Suprapubic skin (tissue), 4 donors: Measurements from ENCODE around the gene TRA2B. TPM values are rescaled to one million over a fixed set of nuclear protein-coding genes. Genes with fewer than 3 reads are reported as not detected.

Experiments
- DNase-seq, 2 donors: peaks; one replicate each; pipeline ENCODE4 v3.0.0-alpha.2; 2019; ENCODE audit warnings: low spot score in 2 of 2
- H3K27ac ChIP-seq: fragments of 200-600 bp; sonication (generic); one replicate; pipeline ENCODE4 v1.5.1; 2019
- H3K27me3 ChIP-seq: fragments of 200-600 bp; sonication (generic); one replicate; pipeline ENCODE4 v1.5.1; 2019
- H3K36me3 ChIP-seq: fragments of 200-600 bp; sonication (generic); one replicate; pipeline ENCODE4 v1.5.1; 2019
- H3K4me1 ChIP-seq: fragments of 200-600 bp; sonication (generic); one replicate; pipeline ENCODE4 v1.5.1; 2019
- H3K4me3 ChIP-seq: fragments of 200-600 bp; sonication (generic); one replicate; pipeline ENCODE4 v1.5.1; 2019; ENCODE audit warnings: mild to moderate bottlenecking
- H3K9me3 ChIP-seq: fragments of 200-600 bp; sonication (generic); one replicate; pipeline ENCODE4 v1.5.1; 2019
- EP300 ChIP-seq: sonication (generic); formaldehyde crosslinking; IDR thresholded peaks from one replicate; pipeline ENCODE4 v1.6.1; 2017; ENCODE audit warnings: antibody characterized with exemption
- POLR2A ChIP-seq, 2 donors: fragments of 450-650 bp; IDR thresholded peaks; one replicate each; pipeline ENCODE4 v1.6.1; 2017; ENCODE audit warnings: antibody characterized with exemption in 2 of 2, mild to moderate bottlenecking in 2 of 2, moderate library complexity in 2 of 2
- POLR2AphosphoS5 ChIP-seq, 3 donors: sonication (generic); formaldehyde crosslinking; IDR thresholded peaks; one replicate each; pipeline ENCODE4 v1.6.1; 2017; ENCODE audit warnings: antibody characterized with exemption in 3 of 3
- WGBS: methylation state at CpG from one replicate; pipeline ENCODE4 v1.1.5; 2018; 5-methylcytosine and 5-hydroxymethylcytosine counted together
- total RNA-seq, 4 donors: library from RNA; depleted of rRNA; stranded (reverse); fragments of >200 nt; gene quantifications; one replicate each; pipeline ENCODE4 v1.1.0, GENCODE V29; 2016
- TF ChIP-seq, protein P1 (sequence below), 2 donors: fragments of 200-600 bp in 1 of 2; fragments of 450-650 bp in 1 of 2; sonication (generic) in 1 of 2; IDR thresholded peaks; one replicate each; pipeline ENCODE4 v1.5.1; 2016 to 2019; ENCODE audit warnings: antibody characterized with exemption in 2 of 2, mild to moderate bottlenecking in 1 of 2, moderate library complexity in 1 of 2

The TRA2B gene
- total RNA-seq, 4 donors from 2014 or later: 149 to 410 (median 231) TPM

DNA sequence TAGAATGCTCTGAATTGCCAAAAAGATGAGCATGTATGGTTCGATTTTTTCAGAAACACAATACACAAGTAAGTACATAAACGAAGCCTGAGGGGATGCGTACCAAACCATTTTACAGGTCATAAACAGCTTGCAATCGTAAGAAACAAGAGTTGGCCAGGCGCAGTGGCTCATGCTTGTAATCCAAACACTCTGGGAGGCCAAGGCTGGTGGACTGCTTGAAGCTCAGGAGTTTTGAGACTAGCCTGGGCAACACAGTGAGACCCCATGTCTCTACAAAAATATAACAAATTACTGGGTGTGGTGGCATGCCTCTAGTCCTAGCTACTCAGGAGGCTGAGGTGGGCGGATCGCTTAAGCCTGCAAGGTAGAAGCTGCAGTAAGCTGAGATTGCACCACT, 13.4 kb downstream of the TRA2B start:
- no peaks in the 10 kb centered on the region for H3K9me3 ChIP-seq
- DNase-seq: no peak
- no peaks in the 10 kb centered on the region for H3K27me3 ChIP-seq
- peaks cover 46% of the 10 kb centered on the region for H3K4me1 ChIP-seq
- 72% methylated on average over 7 of the region's 7 CpGs for WGBS
- TF ChIP-seq EP300: no peak
- TF ChIP-seq, protein P1, sequence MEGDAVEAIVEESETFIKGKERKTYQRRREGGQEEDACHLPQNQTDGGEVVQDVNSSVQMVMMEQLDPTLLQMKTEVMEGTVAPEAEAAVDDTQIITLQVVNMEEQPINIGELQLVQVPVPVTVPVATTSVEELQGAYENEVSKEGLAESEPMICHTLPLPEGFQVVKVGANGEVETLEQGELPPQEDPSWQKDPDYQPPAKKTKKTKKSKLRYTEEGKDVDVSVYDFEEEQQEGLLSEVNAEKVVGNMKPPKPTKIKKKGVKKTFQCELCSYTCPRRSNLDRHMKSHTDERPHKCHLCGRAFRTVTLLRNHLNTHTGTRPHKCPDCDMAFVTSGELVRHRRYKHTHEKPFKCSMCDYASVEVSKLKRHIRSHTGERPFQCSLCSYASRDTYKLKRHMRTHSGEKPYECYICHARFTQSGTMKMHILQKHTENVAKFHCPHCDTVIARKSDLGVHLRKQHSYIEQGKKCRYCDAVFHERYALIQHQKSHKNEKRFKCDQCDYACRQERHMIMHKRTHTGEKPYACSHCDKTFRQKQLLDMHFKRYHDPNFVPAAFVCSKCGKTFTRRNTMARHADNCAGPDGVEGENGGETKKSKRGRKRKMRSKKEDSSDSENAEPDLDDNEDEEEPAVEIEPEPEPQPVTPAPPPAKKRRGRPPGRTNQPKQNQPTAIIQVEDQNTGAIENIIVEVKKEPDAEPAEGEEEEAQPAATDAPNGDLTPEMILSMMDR (IDR thresholded peaks at IDR 0.05): no peak
- H3K27ac ChIP-seq: no peak overlapping the region
- H3K4me3 ChIP-seq: no peak overlapping the region
- H3K36me3 ChIP-seq: peaks cover 70% of the 10 kb centered on the region

DNA sequence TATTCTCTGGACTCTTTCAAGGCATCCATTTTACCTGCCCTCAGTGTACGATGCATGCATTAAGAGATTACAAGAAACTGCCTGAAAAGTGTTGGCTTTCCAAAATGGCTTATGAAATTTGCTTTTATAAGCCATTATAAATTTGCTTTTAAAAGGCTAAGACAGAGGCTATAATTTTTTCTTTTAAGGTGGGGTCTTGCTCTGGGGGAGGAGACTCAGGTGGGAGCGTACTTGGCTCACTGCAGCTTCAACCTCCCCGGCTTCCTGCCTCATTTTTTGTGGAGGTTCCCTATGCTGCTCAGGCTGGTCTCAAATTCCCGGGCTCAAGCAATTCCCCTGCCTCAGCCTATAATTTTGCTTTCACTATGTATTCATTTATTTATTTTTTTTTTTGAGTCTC, 17.6 kb downstream of the TRA2B start:
- H3K9me3 ChIP-seq: no peaks in the 10 kb centered on the region
- DNase-seq: no peak
- H3K27ac ChIP-seq: no peak overlapping the region
- H3K27me3 ChIP-seq: no peaks in the 10 kb centered on the region
- peaks cover 9% of the 10 kb centered on the region for H3K4me1 ChIP-seq
- H3K36me3 ChIP-seq: peaks cover 99% of the 10 kb centered on the region
- no peak overlapping the region for H3K4me3 ChIP-seq
- 87% methylated on average over 4 of the region's 4 CpGs for WGBS
- TF ChIP-seq EP300: no peak
- TF ChIP-seq POLR2A (IDR thresholded peaks at IDR 0.05): no peak
- TF ChIP-seq, protein P1 (IDR thresholded peaks at IDR 0.05): no peak
- no peak for TF ChIP-seq POLR2AphosphoS5 (IDR thresholded peaks at IDR 0.05)

GRCh38 chr3:185916042-185916833, 21.6 kb downstream of the TRA2B start:
- Histone ChIP-seq H3K36me3 (peaks cover 78% of the 10 kb centered on the region), H3K27me3 (no peaks in the 10 kb centered on the region), H3K4me3 (no peak overlapping the region), H3K9me3 (no peaks in the 10 kb centered on the region), H3K27ac (no peak overlapping the region), H3K4me1 (no peaks in the 10 kb centered on the region)
- TF ChIP-seq EP300 (no peak), POLR2A (IDR thresholded peaks at IDR 0.05) (no peak), POLR2AphosphoS5 (IDR thresholded peaks at IDR 0.05) (no peak)
- TF ChIP-seq, protein P1 (IDR thresholded peaks at IDR 0.05): no peak
- no peak for DNase-seq
- WGBS: 92% methylated on average over 5 of the region's 5 CpGs

DNA sequence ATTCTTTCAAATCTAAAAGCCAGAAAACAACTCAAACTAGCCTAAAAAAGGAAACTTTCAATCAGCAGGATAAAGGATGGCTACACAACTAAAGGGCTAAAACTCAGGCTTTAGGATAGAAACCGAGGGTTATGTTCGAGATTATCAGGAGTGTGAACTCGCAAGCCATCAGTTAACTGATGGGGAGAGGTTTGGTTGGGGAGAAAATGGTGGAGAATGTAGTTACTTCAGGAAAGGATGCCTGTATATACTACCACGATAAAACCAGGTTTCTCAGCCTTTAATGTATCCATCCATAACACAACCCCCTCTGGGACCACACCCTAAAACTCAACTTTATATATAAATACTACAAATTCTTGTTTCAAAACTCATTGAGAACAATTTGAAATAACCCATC, 22.2 kb downstream of the TRA2B start:
- Histone ChIP-seq H3K27me3 (no peaks in the 10 kb centered on the region), H3K4me1 (no peaks in the 10 kb centered on the region), H3K36me3 (peaks cover 72% of the 10 kb centered on the region), H3K4me3 (no peak overlapping the region), H3K9me3 (no peaks in the 10 kb centered on the region), H3K27ac (no peak overlapping the region)
- TF ChIP-seq EP300: no peak
- TF ChIP-seq, protein P1 (IDR thresholded peaks at IDR 0.05): no peak
- no peak for TF ChIP-seq POLR2A (IDR thresholded peaks at IDR 0.05)
- no peak for TF ChIP-seq POLR2AphosphoS5 (IDR thresholded peaks at IDR 0.05)
- DNase-seq: no peak
- WGBS: 91% methylated on average over 4 of the region's 4 CpGs

DNA sequence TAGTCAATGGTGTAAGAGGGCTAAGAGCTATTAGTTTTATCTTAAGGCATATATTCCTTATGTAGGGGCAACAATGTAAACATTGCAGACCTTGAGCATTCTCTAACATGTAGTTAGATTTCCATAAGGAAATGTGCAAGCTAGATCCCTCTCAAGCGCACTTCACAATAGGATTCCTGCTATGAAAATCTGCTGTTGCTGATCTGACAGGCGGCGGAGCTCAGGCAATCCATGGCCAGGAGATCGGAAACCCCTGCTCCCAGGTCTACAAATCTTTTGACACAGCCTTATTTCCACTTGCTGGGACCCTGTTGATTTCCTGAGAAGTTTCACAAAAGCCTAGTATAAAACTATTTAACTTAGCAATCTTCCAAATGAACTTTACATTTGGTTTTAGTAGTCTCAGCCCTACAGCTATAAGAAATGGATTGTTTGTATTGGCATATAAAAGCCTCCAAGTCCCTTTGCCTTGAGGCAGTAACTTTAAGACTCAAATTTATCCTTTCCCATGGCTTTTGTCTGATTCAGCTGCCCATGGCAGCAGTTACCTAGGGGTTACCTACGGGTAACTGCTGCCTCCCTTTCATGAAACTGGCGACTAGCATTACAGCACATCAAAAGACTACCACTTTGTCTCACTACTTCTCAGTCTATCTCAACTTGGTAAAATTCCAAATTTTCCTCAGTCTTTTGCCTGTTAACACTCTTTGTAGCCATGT, 22.7 kb downstream of the TRA2B start:
- TF ChIP-seq EP300: no peak
- TF ChIP-seq, protein P1 (IDR thresholded peaks at IDR 0.05): no peak
- TF ChIP-seq POLR2AphosphoS5 (IDR thresholded peaks at IDR 0.05): no peak
- TF ChIP-seq POLR2A (IDR thresholded peaks at IDR 0.05): no peak
- 90% methylated on average over 6 of the region's 6 CpGs for WGBS
- Histone ChIP-seq H3K9me3 (no peaks in the 10 kb centered on the region), H3K27ac (no peak overlapping the region), H3K27me3 (no peaks in the 10 kb centered on the region), H3K4me3 (no peak overlapping the region), H3K36me3 (peaks cover 66% of the 10 kb centered on the region), H3K4me1 (no peaks in the 10 kb centered on the region)
- no peak for DNase-seq
